IPS-15b (cell line): ENCODE measurements around the gene DMAC2L.

Source experiments
- H3K27me3 ChIP-seq: one replicate; pipeline ENCODE4 v1.6.1; 2013; ENCODE audit warnings: low read length; ENCODE audit not compliant: control insufficient read depth, insufficient read depth
- H3K36me3 ChIP-seq: one replicate; pipeline ENCODE4 v1.6.1; 2013; ENCODE audit warnings: low read length; ENCODE audit not compliant: control insufficient read depth, insufficient read depth
- H3K4me1 ChIP-seq: one replicate; pipeline ENCODE4 v1.6.1; 2013; ENCODE audit warnings: mild to moderate bottlenecking, low read length; ENCODE audit not compliant: control insufficient read depth, insufficient read depth
- H3K4me3 ChIP-seq: one replicate; pipeline ENCODE4 v1.5.1; 2013; ENCODE audit warnings: low read depth, low read length
- H3K9ac ChIP-seq: one replicate; pipeline ENCODE4 v1.6.1; 2013; ENCODE audit warnings: low read depth, mild to moderate bottlenecking, low read length
- H3K9me3 ChIP-seq: one replicate; pipeline ENCODE4 v1.6.1; 2013; ENCODE audit warnings: mild to moderate bottlenecking, low read length; ENCODE audit not compliant: control insufficient read depth, insufficient read depth

The DMAC2L gene

GRCh38 chr14:50331596-50331995, 19.5 kb downstream of the DMAC2L start:
- Histone ChIP-seq H3K9me3 (no peaks in the 10 kb centered on the region), H3K4me1 (peaks cover 7% of the 10 kb centered on the region), H3K9ac (no peak overlapping the region), H3K36me3 (no peaks in the 10 kb centered on the region), H3K4me3 (no peak overlapping the region), H3K27me3 (no peaks in the 10 kb centered on the region)

- Histone ChIP-seq H3K9me3 (no peaks in the 10 kb centered on the region), H3K27me3 (no peaks in the 10 kb centered on the region), H3K36me3 (no peaks in the 10 kb centered on the region)
Observed at GRCh38 chr14:50333014-50333509, 20.9 kb downstream of the DMAC2L start.

GRCh38 chr14:50334211-50334610, 22.1 kb downstream of the DMAC2L start:
- H3K4me1 ChIP-seq, result peaks cover 7% of the 10 kb centered on the region
- H3K9me3 ChIP-seq, result no peaks in the 10 kb centered on the region
- no peak overlapping the region for H3K9ac ChIP-seq
- H3K27me3 ChIP-seq, result no peaks in the 10 kb centered on the region
- no peak overlapping the region for H3K4me3 ChIP-seq
- H3K36me3 ChIP-seq, result no peaks in the 10 kb centered on the region

More at GRCh38 chr14:50333014-50333509, 20.9 kb downstream of the DMAC2L start:
- Histone ChIP-seq H3K9ac (no peak overlapping the region), H3K4me3 (no peak overlapping the region), H3K4me1 (peaks cover 7% of the 10 kb centered on the region)

GRCh38 chr14:50335389-50335788, 23.3 kb downstream of the DMAC2L start:
- H3K4me3 ChIP-seq, result no peak overlapping the region
- H3K4me1 ChIP-seq, result peaks cover 7% of the 10 kb centered on the region
- no peaks in the 10 kb centered on the region for H3K9me3 ChIP-seq
- H3K9ac ChIP-seq, result no peak overlapping the region
- H3K36me3 ChIP-seq, result no peaks in the 10 kb centered on the region
- no peaks in the 10 kb centered on the region for H3K27me3 ChIP-seq

GRCh38 chr14:50335989-50336824, 24.1 kb downstream of the DMAC2L start:
- no peak overlapping the region for H3K9ac ChIP-seq
- no peak overlapping the region for H3K4me3 ChIP-seq
- H3K4me1 ChIP-seq, result peaks cover 7% of the 10 kb centered on the region
- no peaks in the 10 kb centered on the region for H3K27me3 ChIP-seq
- no peaks in the 10 kb centered on the region for H3K36me3 ChIP-seq
- no peaks in the 10 kb centered on the region for H3K9me3 ChIP-seq

GRCh38 chr14:50338587-50338986, 26.5 kb downstream of the DMAC2L start:
- Histone ChIP-seq H3K9ac (no peak overlapping the region), H3K9me3 (no peaks in the 10 kb centered on the region), H3K4me3 (no peak overlapping the region), H3K4me1 (peaks cover 7% of the 10 kb centered on the region), H3K36me3 (no peaks in the 10 kb centered on the region), H3K27me3 (no peaks in the 10 kb centered on the region)

- Histone ChIP-seq H3K4me3 (no peak overlapping the region), H3K36me3 (no peaks in the 10 kb centered on the region)
Observed at GRCh38 chr14:50339178-50339804, 27.2 kb downstream of the DMAC2L start.

GRCh38 chr14:50340045-50340444, 27.9 kb downstream of the DMAC2L start:
- Histone ChIP-seq H3K4me3 (no peak overlapping the region), H3K27me3 (no peaks in the 10 kb centered on the region), H3K9ac (no peak overlapping the region), H3K4me1 (peaks cover 7% of the 10 kb centered on the region), H3K9me3 (no peaks in the 10 kb centered on the region), H3K36me3 (no peaks in the 10 kb centered on the region)

More at GRCh38 chr14:50339178-50339804, 27.2 kb downstream of the DMAC2L start:
- H3K9ac ChIP-seq, result no peak overlapping the region
- H3K9me3 ChIP-seq, result no peaks in the 10 kb centered on the region
- peaks cover 7% of the 10 kb centered on the region for H3K4me1 ChIP-seq
- H3K27me3 ChIP-seq, result no peaks in the 10 kb centered on the region

GRCh38 chr14:50340963-50341362, 28.8 kb downstream of the DMAC2L start:
- Histone ChIP-seq H3K9ac (no peak overlapping the region), H3K9me3 (no peaks in the 10 kb centered on the region), H3K36me3 (no peaks in the 10 kb centered on the region), H3K4me3 (no peak overlapping the region), H3K27me3 (no peaks in the 10 kb centered on the region), H3K4me1 (peaks cover 2% of the 10 kb centered on the region)

GRCh38 chr14:50342221-50343078, 30.3 kb downstream of the DMAC2L start:
- Histone ChIP-seq H3K36me3 (no peaks in the 10 kb centered on the region), H3K4me1 (no peaks in the 10 kb centered on the region), H3K9me3 (no peaks in the 10 kb centered on the region), H3K9ac (no peak overlapping the region), H3K27me3 (no peaks in the 10 kb centered on the region), H3K4me3 (no peak overlapping the region)

GRCh38 chr14:50343434-50343833, 31.3 kb downstream of the DMAC2L start:
- no peaks in the 10 kb centered on the region for H3K36me3 ChIP-seq
- no peaks in the 10 kb centered on the region for H3K27me3 ChIP-seq
- H3K4me3 ChIP-seq, result no peak overlapping the region
- H3K9me3 ChIP-seq, result no peaks in the 10 kb centered on the region
- no peak overlapping the region for H3K9ac ChIP-seq
- no peaks in the 10 kb centered on the region for H3K4me1 ChIP-seq
